HL-60 (cell line): ENCODE measurements around the gene OSMR.

Experiments used
- CTCF ChIP-seq: IDR thresholded peaks from one replicate; pipeline ENCODE4 v1.5.1; 2011; ENCODE audit warnings: low read length, control low read depth, inconsistent platforms; ENCODE audit not compliant: insufficient read depth
- GABPA ChIP-seq: IDR thresholded peaks from 2 replicates; pipeline ENCODE4 v1.6.1; 2012; ENCODE audit warnings: low read depth
- POLR2AphosphoS5 ChIP-seq: IDR thresholded peaks from 2 replicates; pipeline ENCODE4 v1.6.1; 2012; ENCODE audit warnings: low read depth
- SPI1 ChIP-seq: IDR thresholded peaks from 2 replicates; pipeline ENCODE4 v1.6.1; 2012; ENCODE audit warnings: low read depth, mild to moderate bottlenecking, borderline replicate concordance
- TF ChIP-seq, protein P1 (sequence below): IDR thresholded peaks from 2 replicates; pipeline ENCODE4 v1.6.1; 2012; ENCODE audit warnings: low read depth; ENCODE audit not compliant: insufficient replicate concordance

DNA sequence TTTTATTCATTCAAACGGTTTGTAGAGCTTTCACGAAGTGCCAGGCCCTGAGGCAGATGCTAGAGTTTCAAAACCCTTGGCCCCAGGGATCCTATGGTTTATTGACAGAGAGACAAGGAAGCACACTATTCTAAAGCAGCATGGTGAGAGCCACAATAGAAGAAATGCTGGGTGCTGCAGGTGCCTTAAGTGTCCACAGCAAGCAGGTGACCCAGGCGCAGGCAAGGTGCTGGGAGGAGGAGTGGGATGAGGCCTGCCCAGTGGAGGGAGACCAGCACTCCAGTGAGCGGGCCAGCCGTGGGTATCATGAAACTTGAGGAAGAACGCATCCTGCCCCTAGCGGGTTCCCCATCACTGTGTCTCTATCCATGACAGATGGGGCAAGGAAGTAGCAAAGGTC is 71.0 kb downstream of the OSMR start:
- TF ChIP-seq CTCF (no peak), POLR2AphosphoS5 (no peak), GABPA (no peak), SPI1 (no peak)
- TF ChIP-seq, protein P1, sequence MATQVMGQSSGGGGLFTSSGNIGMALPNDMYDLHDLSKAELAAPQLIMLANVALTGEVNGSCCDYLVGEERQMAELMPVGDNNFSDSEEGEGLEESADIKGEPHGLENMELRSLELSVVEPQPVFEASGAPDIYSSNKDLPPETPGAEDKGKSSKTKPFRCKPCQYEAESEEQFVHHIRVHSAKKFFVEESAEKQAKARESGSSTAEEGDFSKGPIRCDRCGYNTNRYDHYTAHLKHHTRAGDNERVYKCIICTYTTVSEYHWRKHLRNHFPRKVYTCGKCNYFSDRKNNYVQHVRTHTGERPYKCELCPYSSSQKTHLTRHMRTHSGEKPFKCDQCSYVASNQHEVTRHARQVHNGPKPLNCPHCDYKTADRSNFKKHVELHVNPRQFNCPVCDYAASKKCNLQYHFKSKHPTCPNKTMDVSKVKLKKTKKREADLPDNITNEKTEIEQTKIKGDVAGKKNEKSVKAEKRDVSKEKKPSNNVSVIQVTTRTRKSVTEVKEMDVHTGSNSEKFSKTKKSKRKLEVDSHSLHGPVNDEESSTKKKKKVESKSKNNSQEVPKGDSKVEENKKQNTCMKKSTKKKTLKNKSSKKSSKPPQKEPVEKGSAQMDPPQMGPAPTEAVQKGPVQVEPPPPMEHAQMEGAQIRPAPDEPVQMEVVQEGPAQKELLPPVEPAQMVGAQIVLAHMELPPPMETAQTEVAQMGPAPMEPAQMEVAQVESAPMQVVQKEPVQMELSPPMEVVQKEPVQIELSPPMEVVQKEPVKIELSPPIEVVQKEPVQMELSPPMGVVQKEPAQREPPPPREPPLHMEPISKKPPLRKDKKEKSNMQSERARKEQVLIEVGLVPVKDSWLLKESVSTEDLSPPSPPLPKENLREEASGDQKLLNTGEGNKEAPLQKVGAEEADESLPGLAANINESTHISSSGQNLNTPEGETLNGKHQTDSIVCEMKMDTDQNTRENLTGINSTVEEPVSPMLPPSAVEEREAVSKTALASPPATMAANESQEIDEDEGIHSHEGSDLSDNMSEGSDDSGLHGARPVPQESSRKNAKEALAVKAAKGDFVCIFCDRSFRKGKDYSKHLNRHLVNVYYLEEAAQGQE, result no peak
